HG03064 (cell line): ENCODE data around the gene CRELD2.

Experiments used
- ATAC-seq: cut with Tn5 transposase; IDR thresholded peaks from one replicate; pipeline ENCODE4 v1.9.1; 2021; ENCODE audit warnings: low read depth; ENCODE audit not compliant: unreplicated experiment

The CRELD2 gene

DNA sequence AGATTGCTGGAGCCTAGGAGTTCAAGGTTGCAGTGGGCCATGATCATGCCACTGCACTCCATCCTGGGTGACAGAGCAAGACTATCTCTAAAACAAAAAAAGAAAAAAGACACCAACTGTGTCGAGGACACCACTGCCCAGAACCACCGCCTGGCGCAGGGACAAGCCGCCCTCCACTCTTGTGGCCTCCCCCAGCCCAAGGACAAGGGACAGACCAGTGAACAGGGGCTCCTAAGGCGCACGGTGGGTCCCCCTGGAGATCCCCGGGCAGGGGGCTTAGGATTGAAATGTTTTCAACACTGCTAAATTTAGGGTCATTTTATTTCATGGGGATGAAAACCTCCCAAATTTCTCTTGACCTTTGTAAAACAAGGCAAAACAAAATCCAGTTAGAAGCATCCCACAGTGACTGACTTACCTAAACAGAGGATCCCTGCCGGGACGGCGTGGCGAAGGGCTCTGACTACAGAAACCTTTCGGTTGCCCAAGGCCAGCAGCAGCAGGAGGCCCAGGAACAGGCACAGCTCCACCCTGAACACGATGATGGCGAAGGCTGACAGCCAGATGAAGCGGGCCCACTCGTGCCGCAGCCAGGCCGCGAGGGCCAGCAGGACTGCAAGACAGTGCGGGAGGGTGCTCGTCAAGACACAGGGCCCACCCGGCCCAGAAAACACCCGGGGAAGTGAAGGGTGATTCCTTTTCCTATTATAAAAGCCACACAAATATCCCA lies 8.8 kb upstream of the CRELD2 start:
- ATAC-seq = no peak

DNA sequence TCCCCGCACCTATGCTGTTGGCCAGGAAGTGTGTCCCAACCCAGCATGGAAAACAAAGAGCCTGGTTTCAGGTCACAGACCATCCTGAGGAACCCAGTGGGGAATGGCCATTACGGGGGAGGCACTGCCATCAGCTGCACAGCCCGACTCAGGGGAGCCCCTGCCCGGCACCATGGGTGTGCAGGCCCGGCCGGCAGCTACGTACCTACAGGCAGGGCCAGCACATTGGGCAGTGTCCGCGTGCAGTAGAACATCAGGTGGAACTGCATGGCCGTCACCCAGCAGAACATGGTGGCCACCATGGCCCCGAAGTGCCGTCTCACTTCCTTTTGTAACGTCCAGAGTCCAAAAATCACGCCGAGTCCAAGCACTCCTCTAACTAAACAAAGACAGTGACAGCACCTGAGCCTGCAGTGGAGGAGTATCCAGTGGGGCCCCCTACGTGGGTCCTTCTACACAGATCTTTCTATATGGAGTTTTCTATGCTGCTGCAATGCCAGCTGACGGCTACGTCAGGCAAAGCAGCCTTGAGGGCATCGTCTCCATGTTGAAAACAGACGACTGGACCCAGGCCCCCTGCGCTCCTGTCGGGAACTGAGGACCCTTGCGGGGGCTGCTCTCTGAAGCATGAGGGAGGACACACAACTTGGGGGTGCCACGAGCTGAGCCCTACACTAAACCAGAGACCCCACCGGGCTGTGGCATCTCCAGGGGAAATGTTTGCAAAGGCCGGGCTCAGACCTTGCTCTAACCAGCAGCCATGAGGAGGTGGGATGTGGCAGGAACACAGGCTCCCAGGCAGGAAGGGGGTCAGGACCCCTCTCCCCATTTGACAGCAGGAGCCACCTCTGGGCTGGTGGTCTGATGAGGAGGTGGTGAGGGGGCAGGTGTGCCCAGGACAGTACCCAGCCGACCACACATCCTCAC lies 7.9 kb upstream of the CRELD2 start:
- no peak for ATAC-seq

DNA sequence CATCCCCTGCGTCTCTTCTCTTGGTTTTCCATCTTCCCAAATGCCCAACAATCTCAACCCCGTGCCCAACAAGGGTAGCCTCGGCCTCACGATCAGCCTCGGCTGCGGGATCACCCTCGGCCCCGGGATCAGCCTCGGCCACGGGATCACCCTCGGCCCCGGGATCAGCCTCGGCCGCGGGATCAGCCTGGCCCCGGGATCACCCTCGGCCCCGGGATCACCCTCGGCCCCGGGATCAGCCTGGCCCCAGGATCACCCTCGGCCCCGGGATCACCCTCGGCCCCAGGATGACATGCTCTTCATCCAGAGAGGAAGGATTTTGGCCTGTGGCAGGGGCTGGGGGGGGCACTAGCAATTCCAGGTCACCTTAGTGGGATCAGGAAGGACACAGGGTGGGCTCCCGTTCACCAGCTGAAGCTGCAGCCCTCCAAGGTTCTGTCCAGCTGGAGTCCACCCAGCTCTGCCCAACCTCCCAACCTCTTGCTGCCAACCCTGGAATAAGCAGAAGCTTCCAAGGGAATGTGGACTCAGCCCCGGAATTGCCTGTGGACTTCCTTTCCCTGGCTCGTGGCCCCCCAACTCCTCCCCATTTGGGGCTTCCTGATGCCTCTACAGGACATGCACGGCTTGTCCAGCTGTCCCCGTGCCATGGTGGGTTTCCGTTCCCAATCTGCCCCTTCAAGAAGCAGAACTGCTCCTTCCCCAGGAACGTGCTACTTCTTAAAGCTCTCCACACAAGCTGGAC lies 6.4 kb upstream of the CRELD2 start:
- no peak for ATAC-seq

DNA sequence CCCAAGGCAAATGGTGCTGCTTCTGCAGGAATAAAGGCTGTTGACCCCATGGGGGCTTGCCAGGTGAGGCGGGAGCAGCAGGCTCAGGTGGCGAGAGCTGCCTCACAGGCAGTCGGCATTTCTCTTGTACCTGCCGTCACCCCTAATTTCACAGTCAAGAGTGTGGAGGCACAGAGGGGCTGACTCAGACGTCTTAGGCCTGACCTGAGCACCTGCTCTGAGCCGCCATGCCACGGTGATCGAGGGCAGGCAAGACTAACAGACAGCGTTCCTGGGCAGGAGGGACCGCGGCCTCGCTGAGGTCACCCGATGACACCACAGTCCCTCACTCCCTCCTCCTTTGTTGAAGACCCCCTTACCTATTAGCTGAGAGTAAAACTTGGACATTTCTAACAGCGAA lies 5.4 kb upstream of the CRELD2 start:
- ATAC-seq = no peak

DNA sequence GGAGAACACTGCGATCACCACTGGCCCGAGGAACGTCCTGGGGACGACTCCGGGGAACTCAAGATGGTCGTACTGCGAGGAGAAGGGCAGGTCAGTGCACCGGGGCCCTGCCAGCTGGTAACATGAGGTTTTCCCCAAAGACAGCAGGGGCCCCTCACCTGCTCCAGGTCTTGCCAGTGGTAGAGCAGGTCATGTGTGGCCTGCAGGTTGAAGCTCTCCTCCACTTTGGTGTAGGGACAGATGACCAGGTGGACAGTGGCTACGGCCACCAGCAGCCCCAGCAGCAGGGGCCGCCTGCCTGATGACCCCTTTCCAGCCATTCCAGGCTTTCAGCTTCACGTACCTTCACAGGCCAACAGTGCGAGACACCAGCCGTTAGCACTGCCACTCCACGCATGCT lies 5.0 kb upstream of the CRELD2 start:
- no peak for ATAC-seq

DNA sequence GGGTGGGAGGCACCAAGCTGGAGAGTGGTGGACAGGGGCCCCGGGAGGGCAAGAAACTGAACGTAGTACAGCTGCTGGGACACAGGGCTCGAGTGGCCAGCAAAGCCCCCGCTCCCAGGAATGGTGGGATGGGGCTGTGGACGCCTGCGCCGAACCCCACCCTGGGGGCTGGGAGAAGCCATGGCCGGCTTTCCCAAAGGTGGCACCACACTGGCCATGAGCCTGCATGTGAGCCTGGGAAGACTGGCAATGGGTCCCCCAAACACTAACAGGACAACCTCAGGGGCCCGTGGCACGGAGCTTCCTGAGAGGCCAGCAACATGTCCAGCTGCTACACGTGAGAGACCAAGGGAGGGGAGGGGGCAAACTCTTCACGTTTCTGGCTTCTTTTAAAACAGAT lies 4.2 kb upstream of the CRELD2 start:
- ATAC-seq = no peak

DNA sequence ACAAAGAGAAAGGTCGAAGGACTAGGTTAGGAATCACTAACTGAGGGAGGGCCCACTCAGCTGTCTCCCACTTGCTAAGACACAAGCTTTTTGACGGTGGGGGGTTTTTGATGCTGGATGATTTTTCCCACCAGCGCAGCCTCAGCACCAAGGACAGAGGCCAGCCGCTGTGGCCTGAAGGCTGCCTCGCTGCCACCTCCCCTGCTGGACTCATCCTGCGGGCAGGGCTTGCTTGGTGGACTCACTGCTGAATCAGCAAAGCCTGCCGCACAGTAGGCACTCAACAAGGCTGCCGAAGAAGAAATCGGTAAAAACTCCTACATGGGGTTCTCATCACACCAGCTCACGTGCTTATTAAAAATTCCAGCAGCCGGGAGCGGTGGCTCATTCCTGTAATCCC lies 2.8 kb upstream of the CRELD2 start:
- ATAC-seq = no peak

DNA sequence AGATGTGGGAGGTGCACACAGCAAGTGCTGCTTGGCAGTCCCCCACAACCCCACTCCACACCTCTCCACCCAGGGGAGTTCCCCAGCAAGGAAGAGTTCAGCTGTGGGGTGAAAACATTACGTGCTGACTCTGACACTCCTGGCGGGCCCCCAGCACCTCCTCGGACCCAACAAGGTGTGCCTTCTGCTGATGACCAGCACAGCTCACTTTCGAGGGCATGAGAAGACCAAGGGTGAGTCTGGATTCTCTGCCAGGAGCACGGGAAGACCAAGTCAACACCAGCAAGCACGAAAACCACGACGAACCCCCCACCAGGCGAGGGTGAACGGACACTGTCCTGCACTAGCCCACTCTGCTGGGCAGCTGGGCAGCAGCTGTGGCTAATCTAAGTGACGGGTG lies 1.6 kb upstream of the CRELD2 start:
- ATAC-seq = no peak

DNA sequence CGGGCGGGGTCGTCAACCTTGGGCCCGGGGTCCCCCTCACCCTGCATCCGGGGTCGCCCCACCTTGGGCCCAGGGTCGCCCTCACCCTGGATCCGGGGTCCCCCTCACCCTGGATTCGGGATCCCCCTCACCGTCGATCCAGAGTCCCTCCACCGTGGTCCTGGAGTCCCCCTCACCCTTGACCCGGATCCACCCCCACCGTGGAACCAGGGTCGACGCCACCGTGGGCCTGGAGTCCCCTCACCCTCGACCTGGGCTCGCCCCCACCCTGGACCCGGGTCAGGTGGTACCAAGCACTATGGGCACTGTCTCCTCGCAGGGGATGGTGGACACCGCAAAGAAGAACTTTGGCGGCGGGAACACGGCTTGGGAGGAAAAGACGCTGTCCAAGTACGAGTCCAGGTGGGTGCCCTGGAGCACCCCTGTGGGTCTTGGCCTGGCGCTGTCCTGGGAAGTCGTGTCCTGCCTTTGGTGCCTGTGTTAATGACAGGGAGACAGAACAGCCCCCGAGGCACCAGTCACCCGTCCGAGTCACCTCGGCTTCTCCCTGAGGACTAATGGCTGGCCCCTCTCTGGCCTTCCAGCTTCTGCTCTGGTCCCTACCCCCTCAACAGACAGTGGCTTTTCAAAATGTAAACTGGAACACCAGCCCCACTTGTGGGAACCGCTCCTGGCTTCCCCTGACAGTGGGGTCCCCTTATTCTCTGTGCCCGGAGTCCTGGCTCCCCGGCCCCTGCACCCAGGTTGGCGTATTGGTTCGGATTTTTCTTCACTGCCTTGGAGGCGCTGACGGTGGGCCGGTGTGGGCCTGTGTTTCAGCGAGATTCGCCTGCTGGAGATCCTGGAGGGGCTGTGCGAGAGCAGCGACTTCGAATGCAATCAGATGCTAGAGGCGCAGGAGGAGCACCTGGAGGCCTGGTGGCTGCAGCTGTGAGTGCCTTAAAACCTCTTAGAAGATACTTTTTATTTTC lies 762 bp downstream of the CRELD2 start:
- ATAC-seq = no peak

DNA sequence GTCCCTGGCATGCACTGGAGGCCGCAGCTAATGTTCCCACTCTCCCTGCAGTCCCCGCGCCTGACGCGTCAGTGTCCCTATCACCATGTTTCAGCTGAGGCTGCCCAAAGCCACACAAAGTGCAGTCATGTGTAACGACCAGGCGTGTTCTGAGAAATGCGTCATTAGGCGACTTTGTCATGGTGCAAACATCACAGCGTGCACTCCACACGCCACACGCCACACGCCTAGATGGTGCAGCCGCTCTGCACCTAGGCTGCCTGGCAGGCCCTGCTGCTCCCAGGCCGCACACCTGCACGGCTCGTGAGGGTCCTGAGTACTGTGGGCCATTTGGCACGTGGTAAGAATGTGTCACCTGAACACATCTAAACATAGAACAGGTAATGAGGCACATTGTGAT lies 2.4 kb downstream of the CRELD2 start:
- ATAC-seq = no peak

DNA sequence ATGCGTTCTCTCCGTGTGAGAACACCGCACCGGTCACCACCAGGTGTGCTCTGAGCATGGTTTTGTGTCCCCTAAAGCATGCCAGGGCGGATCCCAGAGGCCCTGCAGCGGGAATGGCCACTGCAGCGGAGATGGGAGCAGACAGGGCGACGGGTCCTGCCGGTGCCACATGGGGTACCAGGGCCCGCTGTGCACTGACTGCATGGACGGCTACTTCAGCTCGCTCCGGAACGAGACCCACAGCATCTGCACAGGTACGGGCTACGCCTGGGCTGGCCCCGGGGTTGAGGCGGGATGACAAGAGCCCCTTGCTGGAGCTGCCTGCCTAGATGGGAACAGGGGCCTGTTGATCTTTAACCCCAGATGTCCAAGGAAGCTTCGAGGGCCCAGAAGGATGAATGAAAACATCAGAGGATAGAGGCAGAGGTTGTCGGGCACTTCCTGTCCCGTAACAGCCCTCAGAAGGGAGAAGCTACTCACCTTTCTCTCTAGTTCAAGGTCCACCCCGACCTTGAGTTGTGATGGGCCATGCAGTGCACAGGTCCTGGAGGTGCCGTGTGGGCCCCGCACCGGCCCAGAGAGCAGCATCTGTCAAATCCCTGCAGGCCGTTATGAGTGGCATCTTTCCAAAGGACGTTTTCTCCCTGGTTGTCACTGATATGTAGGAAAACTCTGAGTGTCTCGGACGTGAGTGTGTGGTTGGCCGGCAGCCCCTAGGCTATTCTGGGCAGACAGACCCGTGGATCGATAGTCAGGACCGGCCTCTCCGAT lies 3.3 kb downstream of the CRELD2 start:
- ATAC-seq = no peak

DNA sequence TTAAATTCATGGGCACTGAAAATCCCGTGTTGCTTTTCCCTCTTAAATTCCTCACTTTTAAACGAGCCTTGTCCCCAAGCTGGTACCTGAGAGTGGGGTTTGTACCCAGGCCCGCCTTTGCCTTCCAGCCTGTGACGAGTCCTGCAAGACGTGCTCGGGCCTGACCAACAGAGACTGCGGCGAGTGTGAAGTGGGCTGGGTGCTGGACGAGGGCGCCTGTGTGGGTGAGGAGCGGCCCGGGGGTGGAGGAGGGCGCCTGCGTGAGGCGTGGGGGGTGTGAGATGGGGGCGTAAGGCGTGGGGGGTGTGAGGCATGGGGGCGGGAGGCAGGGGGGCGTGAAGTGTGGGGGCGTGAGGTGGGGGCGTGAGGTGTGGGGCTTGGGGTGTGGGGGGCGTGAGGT lies 4.0 kb downstream of the CRELD2 start:
- ATAC-seq = no peak

DNA sequence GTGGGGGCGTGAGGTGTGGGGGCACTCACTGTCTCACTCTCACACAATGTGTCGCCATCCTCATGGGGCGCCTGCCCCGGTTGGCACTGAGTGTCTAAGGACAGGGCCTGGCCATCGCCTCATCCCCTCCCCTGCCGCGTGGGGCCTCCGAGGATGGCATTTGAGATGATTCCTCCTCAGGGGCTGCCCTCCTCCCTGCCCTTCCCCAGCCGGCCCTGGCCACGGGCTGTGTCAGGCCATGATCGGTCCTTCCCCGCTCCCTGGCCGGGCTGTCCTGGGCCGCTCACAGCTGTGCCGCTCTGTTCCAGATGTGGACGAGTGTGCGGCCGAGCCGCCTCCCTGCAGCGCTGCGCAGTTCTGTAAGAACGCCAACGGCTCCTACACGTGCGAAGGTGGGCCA lies 4.5 kb downstream of the CRELD2 start:
- no peak for ATAC-seq

DNA sequence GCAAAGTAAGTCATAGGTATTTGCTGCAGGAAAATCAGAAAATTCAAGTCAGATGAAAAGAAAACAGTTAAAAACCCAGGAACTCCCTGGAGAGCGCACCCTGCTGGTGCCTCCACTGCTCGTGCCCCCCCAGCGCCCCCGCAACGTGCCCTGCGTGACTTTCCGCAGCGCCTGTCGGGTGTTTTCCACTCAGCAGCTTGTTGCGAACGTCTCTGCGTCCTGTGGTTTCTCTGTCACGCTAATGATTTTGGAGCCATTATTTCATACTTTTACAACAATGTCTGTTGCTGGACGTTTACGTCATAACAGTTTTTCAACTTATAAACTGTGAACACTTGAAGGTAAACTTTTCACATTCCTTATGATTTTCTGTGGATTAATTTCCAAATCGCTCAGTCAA lies 5.0 kb downstream of the CRELD2 start:
- ATAC-seq = no peak

DNA sequence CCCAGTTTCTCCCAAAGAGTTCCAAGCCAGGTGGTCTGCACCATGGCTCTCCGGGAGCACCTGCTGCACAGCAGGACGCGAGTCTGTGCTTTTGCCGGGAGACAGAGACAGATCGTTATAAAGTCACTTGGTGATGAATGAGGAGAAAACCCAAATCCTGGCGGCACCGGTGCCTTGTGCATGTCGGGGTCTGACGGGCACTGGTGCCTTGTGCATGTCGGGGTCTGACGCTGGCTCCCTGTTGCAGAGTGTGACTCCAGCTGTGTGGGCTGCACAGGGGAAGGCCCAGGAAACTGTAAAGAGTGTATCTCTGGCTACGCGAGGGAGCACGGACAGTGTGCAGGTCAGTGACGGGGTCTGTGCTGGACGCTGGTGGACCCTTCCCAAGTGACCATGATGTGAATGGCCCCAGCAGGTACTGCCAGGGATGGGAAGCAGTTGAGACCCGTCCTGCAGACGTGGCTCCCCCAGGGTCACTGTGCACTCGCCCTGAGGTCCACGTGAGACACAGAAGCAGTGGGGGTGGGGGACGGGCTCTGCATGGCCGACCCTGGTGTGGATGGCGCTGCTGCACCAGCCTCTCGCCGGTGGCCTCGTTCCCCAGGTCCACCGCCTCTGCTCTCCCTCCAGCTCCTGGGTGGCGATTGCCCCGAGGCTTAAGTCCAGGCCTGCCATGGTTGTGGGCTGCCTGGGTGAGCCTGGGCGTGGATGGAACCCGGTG lies 5.8 kb downstream of the CRELD2 start:
- ATAC-seq = no peak

DNA sequence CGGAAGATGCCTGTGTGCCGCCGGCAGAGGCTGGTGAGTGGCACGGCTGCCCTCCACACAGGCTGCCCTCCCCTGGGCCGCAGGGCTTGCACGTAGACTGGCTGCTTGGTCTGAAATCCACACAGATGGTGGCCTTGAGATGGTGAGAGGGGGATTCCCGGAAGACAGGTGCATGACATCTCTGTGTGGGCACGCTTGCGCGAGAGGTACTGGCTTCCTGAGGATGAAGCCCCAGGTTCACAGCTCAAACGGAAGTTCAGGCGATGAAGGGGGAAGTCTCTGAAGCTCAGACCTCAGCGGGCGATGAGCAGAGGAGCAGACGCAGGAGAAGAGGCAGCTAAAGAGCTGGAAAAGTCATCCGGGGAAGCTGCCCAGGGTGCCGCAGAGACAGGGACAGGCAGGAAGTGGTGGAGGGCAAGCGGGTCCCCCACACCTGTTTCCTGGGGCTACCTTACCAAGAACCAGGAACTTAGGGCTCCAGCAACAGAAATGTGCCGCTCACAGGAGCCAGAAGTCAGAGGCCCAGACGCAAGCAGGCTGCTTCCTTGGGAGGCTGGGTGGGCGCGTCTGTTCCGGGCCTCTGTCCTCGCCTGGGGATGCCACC lies 7.2 kb downstream of the CRELD2 start:
- ATAC-seq = no peak

DNA sequence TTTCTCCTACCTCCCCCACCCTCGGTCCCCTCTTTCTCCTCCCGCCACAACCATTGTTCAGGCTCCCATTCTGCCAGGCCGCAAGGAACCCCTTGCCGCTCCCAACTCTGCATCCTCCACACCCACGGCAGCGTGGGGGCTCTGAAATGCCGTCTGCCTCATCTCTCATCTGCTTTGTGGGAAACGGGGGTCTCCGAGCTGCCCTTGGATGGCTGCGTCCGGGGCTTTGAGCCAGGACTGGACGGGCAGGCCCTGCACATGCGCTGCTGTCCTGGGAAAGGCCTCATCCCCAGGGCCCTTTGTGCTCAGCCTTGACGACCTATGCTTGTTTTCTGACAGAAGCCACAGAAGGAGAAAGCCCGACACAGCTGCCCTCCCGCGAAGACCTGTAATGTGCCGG lies 8.5 kb downstream of the CRELD2 start:
- no peak for ATAC-seq

DNA sequence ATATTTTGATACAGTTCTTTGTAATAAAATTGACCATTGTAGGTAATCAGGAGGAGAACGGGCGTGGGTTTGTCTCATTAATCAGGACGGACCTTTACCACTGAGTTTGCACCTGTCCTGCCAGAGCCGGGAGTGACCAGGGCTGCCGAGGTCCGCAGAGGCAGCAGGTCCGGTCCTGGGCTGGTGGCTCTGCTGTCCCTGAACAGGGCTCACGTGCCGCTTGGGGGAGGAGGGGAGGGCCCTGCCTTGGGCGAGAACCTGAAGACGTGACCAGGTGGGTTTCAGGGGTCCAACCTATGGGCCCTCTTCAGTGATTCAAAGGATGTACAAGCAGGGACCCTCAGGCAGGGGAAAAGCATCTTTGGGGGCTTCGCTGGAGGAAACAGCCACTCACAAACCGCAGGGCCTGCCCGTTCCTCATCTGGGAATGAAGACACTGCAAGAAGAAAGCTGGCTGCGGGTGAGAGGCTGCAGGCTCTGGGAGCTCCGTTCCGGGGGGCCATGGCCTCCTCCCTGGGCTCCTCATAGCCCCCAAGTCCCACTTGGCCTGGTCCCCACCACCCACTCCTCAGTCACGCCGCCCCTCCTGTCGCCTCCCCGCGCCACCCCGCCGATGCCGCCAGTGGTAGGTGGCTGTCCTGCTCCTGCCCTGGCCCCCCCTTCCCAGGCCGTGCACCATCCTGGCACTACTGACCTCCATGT lies 9.2 kb downstream of the CRELD2 start:
- ATAC-seq = no peak
